ENCODE results near the gene MAP3K12.

The MAP3K12 gene

GRCh38 chr12:53498235-53498630, 1.0 kb downstream of the MAP3K12 start:
- H3K36me3 ChIP-seq: no peaks in the 10 kb centered on the region
- H3K9me3 ChIP-seq: no peaks in the 10 kb centered on the region
- peak overlapping the region; percentile 96 to 98 for H3K27ac ChIP-seq
- intact Hi-C loops (cut with DNase I; ENCODE audit: low total_unique reads): no loop called here
- no peak overlapping the region for H3K4me3 ChIP-seq
- peaks cover 0 to 50% (median 35%) of the 10 kb centered on the region in 4 donors for H3K4me1 ChIP-seq
- DNase-seq: no peak
- no peaks in the 10 kb centered on the region for H3K27me3 ChIP-seq
- no peak for TF ChIP-seq CTCF (IDR thresholded peaks at IDR 0.05)

GRCh38 chr12:53497461-53497860, 1.8 kb downstream of the MAP3K12 start:
- Histone ChIP-seq H3K36me3 (no peaks in the 10 kb centered on the region), H3K27ac (no peak overlapping the region), H3K27me3 (no peaks in the 10 kb centered on the region), H3K4me1 (peaks cover 0 to 47% (median 32%) of the 10 kb centered on the region in 4 donors), H3K4me3 (no peak overlapping the region), H3K9me3 (no peaks in the 10 kb centered on the region)
- intact Hi-C loops (cut with DNase I; ENCODE audit: low total_unique reads): no loop called here
- no peak for DNase-seq
- TF ChIP-seq CTCF (IDR thresholded peaks at IDR 0.05): no peak

GRCh38 chr12:53496752-53497032, 2.6 kb downstream of the MAP3K12 start:
- DNase-seq: peak in 1 of 2 donors; percentile 10
- peaks cover 0 to 41% (median 30%) of the 10 kb centered on the region in 4 donors for H3K4me1 ChIP-seq

GRCh38 chr12:53495903-53496751, 3.1 kb downstream of the MAP3K12 start:
- peaks cover 0 to 37% (median 27%) of the 10 kb centered on the region in 4 donors for H3K4me1 ChIP-seq
- intact Hi-C loops (cut with DNase I; ENCODE audit: low total_unique reads): no loop called here
- H3K36me3 ChIP-seq: no peaks in the 10 kb centered on the region
- no peaks in the 10 kb centered on the region for H3K27me3 ChIP-seq
- DNase-seq: peak; percentile 72
- no peak for TF ChIP-seq CTCF (IDR thresholded peaks at IDR 0.05)
- no peak overlapping the region for H3K4me3 ChIP-seq
- peak overlapping the region; percentile 14 to 16 for H3K27ac ChIP-seq
- no peaks in the 10 kb centered on the region for H3K9me3 ChIP-seq

More at GRCh38 chr12:53496752-53497032, 2.6 kb downstream of the MAP3K12 start:
- Histone ChIP-seq H3K27me3 (no peaks in the 10 kb centered on the region), H3K9me3 (no peaks in the 10 kb centered on the region), H3K4me3 (no peak overlapping the region), H3K36me3 (no peaks in the 10 kb centered on the region), H3K27ac (peak overlapping the region; percentile 16 to 29)
- TF ChIP-seq CTCF (IDR thresholded peaks at IDR 0.05): no peak
- intact Hi-C loops (cut with DNase I; ENCODE audit: low total_unique reads): no loop called here

GRCh38 chr12:53493610-53494391, 5.5 kb downstream of the MAP3K12 start:
- intact Hi-C loops (cut with DNase I; ENCODE audit: low total_unique reads): no loop called here
- peak in 1 of 2 donors; percentile 64 for DNase-seq
- Histone ChIP-seq H3K27me3 (no peaks in the 10 kb centered on the region), H3K36me3 (no peaks in the 10 kb centered on the region), H3K27ac (peak overlapping the region; percentile 72 to 81), H3K4me1 (peaks cover 0 to 30% (median 23%) of the 10 kb centered on the region in 4 donors), H3K9me3 (no peaks in the 10 kb centered on the region), H3K4me3 (peak overlapping the region; percentile 54 to 71)
- TF ChIP-seq CTCF (IDR thresholded peaks at IDR 0.05): no peak

All from tibial artery (tissue), 4 donors.